GM21717 (cell line): ENCODE data around the gene MAP4K2.

Experiments used
- ATAC-seq: cut with Tn5 transposase; IDR thresholded peaks from one replicate; pipeline ENCODE4 v1.9.1; 2021; ENCODE audit warnings: mild to moderate bottlenecking, moderate library complexity; ENCODE audit not compliant: unreplicated experiment

The MAP4K2 gene

GRCh38 chr11:64769283-64769682 is 33.7 kb downstream of the MAP4K2 start:
- no peak for ATAC-seq

GRCh38 chr11:64768300-64768694 is 34.7 kb downstream of the MAP4K2 start:
- ATAC-seq: no peak

GRCh38 chr11:64767344-64768299 is 35.4 kb downstream of the MAP4K2 start:
- ATAC-seq: no peak

- ATAC-seq: no peak
Observed at GRCh38 chr11:64766881-64767280, 36.1 kb downstream of the MAP4K2 start.

GRCh38 chr11:64765851-64766665 is 37.0 kb downstream of the MAP4K2 start:
- no peak for ATAC-seq

- ATAC-seq: no peak
Observed at GRCh38 chr11:64765291-64765850, 37.6 kb downstream of the MAP4K2 start.

- no peak for ATAC-seq
Observed at GRCh38 chr11:64764753-64765152, 38.3 kb downstream of the MAP4K2 start.

- no peak for ATAC-seq
Observed at GRCh38 chr11:64764040-64764611, 38.9 kb downstream of the MAP4K2 start.

GRCh38 chr11:64763526-64764039 is 39.4 kb downstream of the MAP4K2 start:
- no peak for ATAC-seq

- no peak for ATAC-seq
Observed at GRCh38 chr11:64762674-64763525, 40.1 kb downstream of the MAP4K2 start.

- ATAC-seq: no peak
Observed at GRCh38 chr11:64762277-64762673, 40.7 kb downstream of the MAP4K2 start.

- ATAC-seq: no peak
Observed at GRCh38 chr11:64760759-64761420, 42.1 kb downstream of the MAP4K2 start.

GRCh38 chr11:64759722-64760719 is 43.0 kb downstream of the MAP4K2 start, which contains the start of gene PYGM:
Gene PYGM, minus strand, starts transcription at chr11:64759974. Its CDS starts 76 bp downstream, at chr11:64759898.
- ATAC-seq: no peak

- ATAC-seq: no peak
Observed at GRCh38 chr11:64759131-64759721, 43.8 kb downstream of the MAP4K2 start.

- ATAC-seq: no peak
Observed at GRCh38 chr11:64758330-64759079, 44.5 kb downstream of the MAP4K2 start.

GRCh38 chr11:64757549-64758329 is 45.3 kb downstream of the MAP4K2 start:
- ATAC-seq: no peak
